ENCODE measurements around the gene AFP.

The AFP gene

DNA sequence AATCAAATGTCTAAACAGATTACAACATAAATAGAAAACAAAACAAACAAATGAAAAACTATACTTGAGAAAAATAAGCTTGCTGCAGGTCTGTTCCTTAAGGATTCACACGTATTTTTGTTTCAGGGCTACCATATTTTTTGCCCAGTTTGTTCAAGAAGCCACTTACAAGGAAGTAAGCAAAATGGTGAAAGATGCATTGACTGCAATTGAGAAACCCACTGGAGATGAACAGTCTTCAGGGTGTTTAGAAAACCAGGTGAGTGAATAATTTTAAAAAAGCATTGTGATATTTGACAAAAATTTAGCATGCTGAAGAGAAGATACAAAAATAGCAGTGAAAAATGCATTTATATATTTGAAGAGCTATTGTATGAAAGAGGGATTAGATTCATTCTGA lies 2.0 kb downstream of the AFP start:
- no peak for DNase-seq (ENCODE audit: low spot score)

DNA sequence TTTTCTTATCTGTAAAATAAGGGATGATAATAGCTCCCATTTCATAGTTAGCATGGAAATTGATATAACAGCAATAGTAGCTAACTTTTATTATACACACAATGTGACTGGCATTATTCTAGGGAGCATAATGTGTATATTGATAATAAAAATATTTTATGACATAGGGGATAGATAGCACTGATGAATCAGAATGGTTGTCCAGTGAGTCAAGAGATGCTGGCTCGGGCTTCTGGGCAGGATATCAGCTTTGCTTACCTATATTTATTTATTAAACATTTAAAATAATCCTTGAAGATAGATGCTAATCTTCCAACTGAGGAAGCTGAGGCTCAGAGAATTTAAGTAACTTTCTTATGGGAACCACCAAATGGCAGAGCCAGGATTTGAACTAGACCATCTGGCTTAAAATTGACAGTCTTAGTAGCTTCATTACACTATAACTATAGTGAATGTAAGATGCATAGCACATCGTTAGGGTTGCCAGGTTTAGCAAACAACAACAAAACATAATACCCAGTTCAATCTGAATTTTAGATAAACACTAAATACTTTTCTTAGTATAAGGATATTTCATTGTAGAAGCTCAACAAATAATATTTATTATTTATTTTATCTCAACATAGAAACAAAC lies 2.7 kb downstream of the AFP start:
- DNase-seq (ENCODE audit: low spot score) = no peak

DNA sequence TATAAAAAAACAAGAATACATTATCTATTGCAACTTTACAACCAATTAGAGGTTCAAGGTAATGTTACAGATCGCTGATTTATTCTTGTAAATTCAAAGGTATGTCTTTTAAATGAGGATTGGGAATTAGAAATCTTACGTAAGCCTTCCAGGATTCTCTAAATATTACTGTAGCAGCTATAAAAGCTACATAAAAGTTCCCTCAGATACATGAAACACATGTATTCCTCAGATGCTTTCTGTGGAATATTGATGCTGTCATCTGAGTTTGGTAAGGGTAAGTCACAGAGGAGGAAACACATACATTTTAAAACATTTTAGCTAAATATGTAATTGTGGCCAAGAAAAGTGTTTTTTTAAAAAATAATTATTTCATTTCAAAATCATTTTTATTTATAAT lies 3.4 kb downstream of the AFP start:
- no peak for DNase-seq (ENCODE audit: low spot score)

- DNase-seq (ENCODE audit: low spot score) = no peak
These were observed 4.0 kb downstream of the AFP start for GRCh38 chr4:73439991-73440390.

DNA sequence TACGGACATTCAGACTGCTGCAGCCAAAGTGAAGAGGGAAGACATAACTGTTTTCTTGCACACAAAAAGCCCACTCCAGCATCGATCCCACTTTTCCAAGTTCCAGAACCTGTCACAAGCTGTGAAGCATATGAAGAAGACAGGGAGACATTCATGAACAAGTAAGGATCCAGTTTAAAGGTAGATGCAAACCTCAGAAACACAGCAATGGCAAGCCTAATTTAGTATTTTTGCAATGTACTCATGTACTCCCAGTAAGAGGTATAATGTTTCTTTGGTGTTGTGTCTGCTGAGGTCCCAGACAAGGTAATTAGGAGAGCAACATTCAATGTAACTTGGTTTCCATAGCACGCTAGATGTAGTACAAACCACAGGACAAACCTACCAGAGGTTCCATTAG lies 4.6 kb downstream of the AFP start:
- DNase-seq (ENCODE audit: low spot score) = no peak

GRCh38 chr4:73442275-73442674 lies 6.3 kb downstream of the AFP start:
- DNase-seq (ENCODE audit: low spot score) = no peak

- no peak for DNase-seq (ENCODE audit: low spot score)
These were observed 7.2 kb downstream of the AFP start for GRCh38 chr4:73443224-73443623.

DNA sequence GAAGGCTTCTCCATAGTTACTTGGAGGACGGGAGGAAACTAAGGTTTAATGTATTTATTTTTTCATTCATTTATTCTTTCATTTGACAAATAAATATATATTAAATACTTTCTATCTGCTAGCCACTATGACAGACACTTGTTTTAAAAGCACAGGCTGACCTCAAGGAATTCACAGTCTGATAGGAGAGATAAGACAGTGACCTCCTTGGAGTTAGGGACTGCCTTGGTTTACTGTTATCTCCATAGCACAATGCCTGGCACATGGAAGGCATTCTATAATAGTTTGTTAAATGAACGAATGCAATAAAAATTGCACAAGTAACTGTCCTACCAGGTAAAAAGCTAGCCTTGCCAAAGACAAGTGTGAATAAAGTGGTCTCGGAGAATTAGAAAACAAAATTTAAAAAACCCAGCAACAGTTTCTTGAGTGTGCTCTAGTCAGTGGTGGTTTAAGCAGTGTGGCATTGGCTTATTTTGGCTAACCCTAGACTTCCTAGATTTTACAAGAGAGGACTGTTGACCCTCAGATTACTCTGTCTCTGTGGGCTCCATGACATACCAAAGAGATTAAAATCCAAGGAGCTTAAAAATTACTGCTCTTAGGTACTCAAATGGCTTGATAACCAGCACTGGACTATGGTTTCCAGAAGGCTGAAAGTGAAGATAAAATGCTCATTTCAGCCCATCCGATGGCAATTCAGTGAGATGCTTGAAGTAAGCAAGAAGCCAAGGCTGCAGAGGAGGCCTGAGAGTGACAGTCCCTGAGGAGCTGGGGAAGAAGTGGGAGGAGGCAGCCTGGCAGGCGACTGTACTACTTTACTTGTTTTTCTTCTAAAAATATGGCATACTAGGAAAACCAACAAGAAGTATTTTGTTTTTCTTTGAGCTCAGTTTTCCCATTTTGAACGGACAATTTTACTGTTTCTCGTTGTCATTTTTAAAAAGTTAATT lies 9.6 kb downstream of the AFP start:
- no peak for DNase-seq (ENCODE audit: low spot score)

GRCh38 chr4:73446336-73446938 lies 10.4 kb downstream of the AFP start:
- peak; percentile 55 for DNase-seq (ENCODE audit: low spot score)

GRCh38 chr4:73447671-73448070 lies 11.7 kb downstream of the AFP start:
- no peak for DNase-seq (ENCODE audit: low spot score)

DNA sequence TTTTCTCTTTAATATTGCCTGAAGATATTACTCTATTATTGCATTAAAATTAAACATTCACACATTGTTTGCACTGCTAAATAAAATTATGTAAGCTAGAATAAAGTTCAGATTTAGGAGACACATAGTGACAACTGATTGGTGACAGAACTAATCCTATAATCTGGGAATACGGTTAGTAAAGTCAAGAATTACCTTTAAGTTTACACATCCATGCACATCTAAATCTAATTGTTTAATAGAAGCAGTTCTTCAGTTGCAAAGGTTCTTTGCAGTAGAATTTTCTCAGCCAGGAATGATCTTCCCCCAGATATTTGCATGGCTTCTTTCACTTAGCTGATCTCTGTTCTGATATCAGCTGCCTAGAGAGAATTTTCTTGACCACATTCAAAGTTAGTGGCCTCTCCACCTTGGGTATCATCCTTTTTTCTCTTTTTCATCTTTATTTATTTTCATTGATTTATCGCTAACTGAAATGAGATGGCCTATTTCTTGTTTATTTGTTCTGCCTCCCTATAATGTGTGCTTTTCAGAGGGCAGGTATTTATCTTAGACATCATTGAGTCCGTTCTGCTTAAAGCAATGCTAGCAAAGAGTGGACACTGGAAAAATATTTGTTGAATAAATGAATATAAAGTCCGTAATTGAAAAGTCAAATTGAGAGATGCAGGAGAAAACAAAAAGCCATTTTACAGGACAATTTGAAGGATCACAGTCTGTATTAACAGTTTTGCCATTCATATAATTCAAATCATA lies 12.6 kb downstream of the AFP start:
- DNase-seq (ENCODE audit: low spot score) = no peak

GRCh38 chr4:73450398-73451004 lies 14.5 kb downstream of the AFP start:
- DNase-seq (ENCODE audit: low spot score) = no peak

DNA sequence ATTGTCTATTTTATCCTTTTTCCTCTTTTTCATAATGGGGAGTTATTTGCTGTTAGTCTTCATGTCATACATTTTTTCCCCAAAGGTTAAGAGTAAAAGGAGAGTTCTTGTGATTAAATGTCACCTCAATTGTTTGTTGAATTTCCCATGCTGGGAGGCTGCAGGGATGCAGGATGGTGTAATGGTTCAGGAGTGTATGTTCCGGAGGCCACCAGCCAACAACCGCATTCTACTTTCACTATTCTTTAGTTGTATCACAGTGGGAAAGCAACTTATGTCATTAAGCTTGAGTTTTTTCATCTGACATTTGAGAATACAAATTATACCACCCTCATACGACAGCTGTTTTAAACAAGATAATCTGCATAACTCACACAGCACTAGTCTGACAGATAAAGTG lies 15.4 kb downstream of the AFP start:
- no peak for DNase-seq (ENCODE audit: low spot score)

DNA sequence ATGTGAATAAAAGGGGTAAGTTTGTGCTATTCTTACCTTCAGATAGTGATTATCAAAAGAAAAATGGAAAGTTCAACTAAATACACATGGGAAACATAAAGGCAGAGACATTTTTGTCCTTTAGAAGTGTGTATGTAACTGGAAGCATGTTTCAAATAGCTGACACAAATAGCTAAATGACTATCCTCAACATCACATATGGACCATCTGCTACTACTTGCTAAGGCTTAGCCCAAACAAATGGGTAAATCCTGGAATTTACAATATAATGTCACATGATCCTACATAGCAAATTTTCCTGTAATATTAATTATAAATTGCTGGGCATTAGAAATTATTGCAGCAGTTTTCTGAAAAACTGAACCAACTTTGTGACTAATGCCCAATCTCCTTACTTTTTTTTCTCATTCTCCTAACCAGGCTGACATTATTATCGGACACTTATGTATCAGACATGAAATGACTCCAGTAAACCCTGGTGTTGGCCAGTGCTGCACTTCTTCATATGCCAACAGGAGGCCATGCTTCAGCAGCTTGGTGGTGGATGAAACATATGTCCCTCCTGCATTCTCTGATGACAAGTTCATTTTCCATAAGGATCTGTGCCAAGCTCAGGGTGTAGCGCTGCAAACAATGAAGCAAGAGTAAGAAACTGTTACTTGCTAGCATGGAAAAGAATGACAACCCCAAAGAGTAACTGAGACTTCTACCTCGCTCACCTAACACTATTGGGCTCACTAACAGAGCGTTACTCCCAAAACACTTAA lies 16.1 kb downstream of the AFP start:
- DNase-seq (ENCODE audit: low spot score) = no peak

DNA sequence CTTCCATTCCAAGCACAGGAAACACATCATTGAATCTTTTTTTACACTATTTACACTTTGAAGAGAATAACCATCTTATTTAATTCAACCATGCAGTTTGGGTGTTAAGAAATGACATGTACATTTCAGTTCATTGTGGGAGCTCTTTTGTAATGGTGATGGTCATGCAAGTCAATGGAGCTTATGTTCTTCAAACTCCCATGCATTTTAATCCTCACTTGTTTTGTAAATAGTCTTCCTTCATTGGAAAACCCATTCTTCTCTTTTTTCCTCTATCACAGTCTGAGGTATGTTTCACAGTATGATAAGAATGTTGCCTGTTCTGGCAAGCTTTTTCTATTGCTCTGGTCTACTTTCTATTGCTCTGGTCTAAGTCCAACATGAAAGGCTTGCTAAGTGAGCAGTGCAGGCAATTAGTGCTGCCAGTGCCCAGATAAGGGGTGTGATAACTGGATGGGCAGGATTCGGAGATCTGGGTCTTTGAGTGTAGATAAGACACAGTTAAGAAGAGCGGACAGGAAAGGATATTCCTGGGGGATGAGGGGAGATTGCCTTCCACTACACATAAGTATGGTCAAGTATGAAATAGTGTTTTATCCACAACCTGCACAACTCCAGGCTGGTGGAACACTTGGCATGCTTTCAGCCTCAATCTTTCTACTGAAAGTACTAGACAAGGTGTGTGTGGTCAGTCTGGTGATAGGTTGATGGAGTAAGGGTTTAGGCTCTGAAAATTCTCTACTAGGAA lies 17.1 kb downstream of the AFP start:
- DNase-seq (ENCODE audit: low spot score) = no peak

DNA sequence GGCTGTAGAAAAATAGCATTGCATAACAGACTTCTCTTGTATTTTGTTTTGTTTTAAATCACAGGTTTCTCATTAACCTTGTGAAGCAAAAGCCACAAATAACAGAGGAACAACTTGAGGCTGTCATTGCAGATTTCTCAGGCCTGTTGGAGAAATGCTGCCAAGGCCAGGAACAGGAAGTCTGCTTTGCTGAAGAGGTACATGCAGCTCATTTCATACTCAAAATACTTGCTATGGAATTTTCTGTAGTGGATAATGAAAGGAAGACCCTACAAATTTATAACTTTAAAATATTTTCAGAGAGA lies 17.6 kb downstream of the AFP start:
- DNase-seq (ENCODE audit: low spot score) = no peak

GRCh38 chr4:73454920-73455319 lies 18.9 kb downstream of the AFP start:
- DNase-seq (ENCODE audit: low spot score) = no peak

- DNase-seq (ENCODE audit: low spot score) = no peak
These were observed 20.4 kb downstream of the AFP start for GRCh38 chr4:73456177-73457022.

- DNase-seq (ENCODE audit: low spot score) = no peak
These were observed 22.4 kb downstream of the AFP start for GRCh38 chr4:73458184-73459047.
